HCT116 (cell line): Measurements from ENCODE around the gene SLC13A3. TPM values are rescaled to one million over a fixed set of nuclear protein-coding genes. Genes with fewer than 3 reads are reported as not detected.

Experiments
- ATAC-seq: fragments of 200-7000 bp; cut with Tn5 transposase; 2 replicates; pipeline ENCODE4 v1.9.1; 2020; ENCODE audit warnings: mild to moderate bottlenecking, moderate library complexity
- BruUV-seq: library from RNA; stranded (reverse); fragments of 400-500 nt; replicated peaks from 2 replicates; lab custom pipeline; 2021; lab: Mats Ljungman, UMichigan
- CTCF ChIA-PET: fragments of 300-600 bp; sonication (Branson Sonifier 250); formaldehyde crosslinking; loops from one replicate; lab custom pipeline; 2021; ENCODE audit warnings: antibody characterized with exemption; lab: Charles Lee
- POLR2A ChIA-PET: fragments of 300-600, 350-600 bp; sonication (Branson Sonifier 250); formaldehyde crosslinking; loops from one replicate; lab custom pipeline; 2021; ENCODE audit warnings: antibody characterized with exemption; lab: Charles Lee
- RAD21 ChIA-PET, 2 experiments: fragments of 300-600 bp; sonication (Branson Sonifier 250); formaldehyde crosslinking; loops; one replicate each; lab custom pipeline; 2023; ENCODE audit warnings: low total read pairs in 2 of 2; ENCODE audit not compliant: uncharacterized antibody in 2 of 2, unreplicated experiment in 2 of 2, low non-redundant PET in 1 of 2; lab: Charles Lee
- DNase-seq: peaks from one replicate; pipeline ENCODE4 v3.0.0-alpha.2; 2010; ENCODE audit warnings: low read depth, low spot score
- H2AFZ ChIP-seq: fragments of 200-600 bp; shearing (Covaris generic), sonication (generic); 2 replicates; pipeline ENCODE4 v1.6.1; 2017; ENCODE audit warnings: low read depth, mixed run types, mixed read lengths, antibody characterized with exemption, low read length; ENCODE audit not compliant: poor library complexity, severe bottlenecking
- H3K27ac ChIP-seq: 2 replicates; pipeline ENCODE4 v1.5.1; 2012; ENCODE audit warnings: low read depth, low read length
- H3K27me3 ChIP-seq: fragments of 200-600 bp; sonication (generic); 2 replicates; pipeline ENCODE4 v1.6.1; 2016; ENCODE audit warnings: mixed run types, low read length, mixed read lengths; ENCODE audit not compliant: insufficient read depth
- H3K36me3 ChIP-seq, 2 experiments: fragments of 200-500 bp in 1 of 2; fragments of 200-600 bp in 1 of 2; sonication (Bioruptor generic) in 1 of 2; sonication (generic) in 1 of 2; 2 replicates each; pipeline versions ENCODE4 v1.5.1 to v1.6.1; 2014 to 2016; ENCODE audit warnings: low read length in 2 of 2, inconsistent platforms in 1 of 2, mixed read lengths in 1 of 2, mixed run types in 1 of 2; ENCODE audit not compliant: insufficient read depth in 2 of 2, control insufficient read depth in 1 of 2
- H3K4me1 ChIP-seq, 2 experiments: fragments of 200-600 bp in 1 of 2; sonication (generic) in 1 of 2; 2 replicates each; pipeline versions ENCODE4 v1.5.1 to v1.6.1; 2012 to 2017; ENCODE audit warnings: low read length in 2 of 2, inconsistent platforms in 1 of 2, mild to moderate bottlenecking in 1 of 2, mixed read lengths in 1 of 2, mixed run types in 1 of 2, moderate library complexity in 1 of 2; ENCODE audit not compliant: insufficient read depth in 2 of 2, control insufficient read depth in 1 of 2
- H3K4me2 ChIP-seq: fragments of 200-600 bp; sonication (generic); 2 replicates; pipeline ENCODE4 v1.6.1; 2017; ENCODE audit warnings: mixed run types, low read length, mixed read lengths
- H3K4me3 ChIP-seq, 2 experiments: fragments of 200-600 bp in 1 of 2; sonication (generic) in 1 of 2; replicated peaks in 1 of 2; 2 replicates each; pipeline ENCODE4 v1.5.1; 2011 to 2016; ENCODE audit warnings: low read length in 2 of 2, control low read depth in 1 of 2, low read depth in 1 of 2, mild to moderate bottlenecking in 1 of 2, mixed read lengths in 1 of 2, mixed run types in 1 of 2
- H3K79me2 ChIP-seq: fragments of 200-600 bp; sonication (generic); 2 replicates; pipeline ENCODE4 v1.6.1; 2017; ENCODE audit warnings: mild to moderate bottlenecking, mixed run types, low read length, moderate library complexity, mixed read lengths; ENCODE audit not compliant: insufficient read depth
- H3K9ac ChIP-seq: fragments of 200-600 bp; sonication (generic); 2 replicates; pipeline ENCODE4 v1.6.1; 2016; ENCODE audit warnings: low read length, mixed read lengths
- H3K9me2 ChIP-seq: fragments of 200-600 bp; sonication (generic), shearing (Covaris generic); 2 replicates; pipeline ENCODE4 v1.6.1; 2017; ENCODE audit warnings: mixed run types, mild to moderate bottlenecking, moderate library complexity; ENCODE audit not compliant: insufficient read depth
- H3K9me3 ChIP-seq, 2 experiments: fragments of 200-500 bp in 1 of 2; fragments of 200-600 bp in 1 of 2; sonication (Bioruptor generic) in 1 of 2; sonication (generic) in 1 of 2; 2 replicates each; pipeline ENCODE4 v1.6.1; 2014 to 2017; ENCODE audit warnings: low read length in 2 of 2, mixed read lengths in 2 of 2, inconsistent platforms in 1 of 2, low read depth in 1 of 2, mild to moderate bottlenecking in 1 of 2, mixed run types in 1 of 2, moderate library complexity in 1 of 2; ENCODE audit not compliant: control insufficient read depth in 1 of 2, insufficient read depth in 1 of 2
- H4K20me1 ChIP-seq: fragments of 200-600 bp; sonication (generic), shearing (Covaris generic); 2 replicates; pipeline ENCODE4 v1.6.1; 2017; ENCODE audit warnings: mixed run types, mild to moderate bottlenecking, moderate library complexity; ENCODE audit not compliant: insufficient read depth
- CBX3 ChIP-seq: IDR thresholded peaks from 2 replicates; pipeline ENCODE4 v1.6.1; 2012; ENCODE audit warnings: low read depth
- EGR1 ChIP-seq: IDR thresholded peaks from 2 replicates; pipeline ENCODE4 v1.6.1; 2012; ENCODE audit warnings: low read depth
- EZH2 ChIP-seq: fragments of 200-600 bp; sonication (generic); IDR thresholded peaks from 2 replicates; pipeline ENCODE4 v1.6.1; 2017; ENCODE audit warnings: antibody characterized with exemption, mixed run types
- EZH2phosphoT487 ChIP-seq: fragments of 200-600 bp; IDR thresholded peaks from 2 replicates; pipeline ENCODE4 v1.6.1; 2018; ENCODE audit warnings: antibody characterized with exemption, borderline replicate concordance
- FOSL1 ChIP-seq: IDR thresholded peaks from 2 replicates; pipeline ENCODE4 v1.6.1; 2012; ENCODE audit warnings: low read depth
- JUND ChIP-seq: IDR thresholded peaks from 2 replicates; pipeline ENCODE4 v1.6.1; 2012
- POLR2A ChIP-seq: IDR thresholded peaks from 2 replicates; pipeline ENCODE4 v1.7.0; 2011; ENCODE audit warnings: borderline replicate concordance; ENCODE audit not compliant: insufficient read depth, insufficient read length; ENCODE audit errors: extremely low read depth
- POLR2AphosphoS5 ChIP-seq: IDR thresholded peaks from 2 replicates; pipeline ENCODE4 v1.6.1; 2011; ENCODE audit warnings: mild to moderate bottlenecking, low read depth, low read length, moderate library complexity
- RAD21 ChIP-seq: IDR thresholded peaks from 2 replicates; pipeline ENCODE4 v1.6.1; 2012; ENCODE audit warnings: low read depth, mild to moderate bottlenecking
- SIN3A ChIP-seq: IDR thresholded peaks from 2 replicates; pipeline ENCODE4 v1.6.1; 2012; ENCODE audit warnings: low read depth
- SP1 ChIP-seq: IDR thresholded peaks from 2 replicates; pipeline ENCODE4 v1.6.1; 2012; ENCODE audit warnings: low read depth
- SRF ChIP-seq: IDR thresholded peaks from 2 replicates; pipeline ENCODE4 v1.6.1; 2012; ENCODE audit warnings: low read depth
- ZFX ChIP-seq: fragments of 450-650 bp; IDR thresholded peaks from 2 replicates; pipeline ENCODE4 v1.6.1; 2017
- intact Hi-C: fragments of 100-400 bp; cut with micrococcal nuclease; formaldehyde crosslinking; loops from 2 replicates; pipeline ENCODE4 v1.10.0; 2022
- total RNA-seq: library from RNA; stranded (reverse); gene quantifications from one replicate; pipeline ENCODE4 v1.2.1, GENCODE V29; 2021; ENCODE audit not compliant: unreplicated experiment
- TF ChIP-seq, protein P1 (sequence below), 3 experiments: fragments of 200-600 bp in 1 of 3; sonication (generic) in 1 of 3; IDR thresholded peaks in 2 of 3; conservative IDR thresholded peaks in 1 of 3; 2 replicates each; pipeline ENCODE4 v1.5.1; 2012 to 2017; ENCODE audit warnings: low read depth in 2 of 3, low read length in 2 of 3, antibody characterized with exemption in 1 of 3, borderline replicate concordance in 1 of 3, control low read depth in 1 of 3, mild to moderate bottlenecking in 1 of 3, mixed read lengths in 1 of 3, mixed run types in 1 of 3, moderate library complexity in 1 of 3; ENCODE audit not compliant: insufficient read depth in 1 of 3
- TF ChIP-seq, protein P2 (sequence below): IDR thresholded peaks from 2 replicates; pipeline ENCODE4 v1.6.1; 2012
- TF ChIP-seq, protein P3 (sequence below): IDR thresholded peaks from 2 replicates; pipeline ENCODE4 v1.6.1; 2011; ENCODE audit warnings: mild to moderate bottlenecking, low read length, moderate library complexity; ENCODE audit not compliant: insufficient replicate concordance; ENCODE audit errors: extremely low read depth
- TF ChIP-seq, protein P4 (sequence below): IDR thresholded peaks from 2 replicates; pipeline ENCODE4 v1.6.1; 2012; ENCODE audit warnings: low read depth

SLC13A3 gene
- total RNA-seq, 1 experiment from 2014 or later: not detected

DNA sequence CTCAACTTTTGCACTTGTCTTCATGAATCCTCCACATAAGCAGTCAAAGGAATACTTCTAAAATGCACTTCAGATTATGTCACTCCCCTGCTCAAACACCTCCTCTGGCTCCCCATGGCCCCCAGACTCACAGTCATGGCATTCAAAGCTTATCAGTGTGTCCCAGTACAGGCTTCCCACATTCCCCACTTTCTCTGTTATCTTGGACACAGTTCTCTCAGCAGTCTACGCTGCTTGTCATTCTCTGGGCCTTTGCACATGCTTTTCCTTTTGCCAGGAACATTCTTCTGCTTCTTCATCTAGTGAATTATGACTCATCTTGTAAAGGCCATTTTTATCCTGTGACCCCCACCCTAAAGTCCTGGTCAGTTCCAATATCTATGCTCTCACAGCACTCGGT is 31.8 kb downstream of the SLC13A3 start:
- no peaks in the 10 kb centered on the region for H3K79me2 ChIP-seq
- BruUV-seq: no TSS peak
- no peaks in the 10 kb centered on the region for H3K9me2 ChIP-seq
- H2AFZ ChIP-seq: no peak overlapping the region
- no peak overlapping the region for H3K9ac ChIP-seq
- DNase-seq: no peak
- intact Hi-C loops: no loop called here
- no peaks in the 10 kb centered on the region for H3K4me1 ChIP-seq
- ATAC-seq: no peak
- no peak overlapping the region for H3K4me3 ChIP-seq
- ChIA-PET POLR2A (no interaction called here), CTCF (no interaction called here), RAD21 (no interaction called here)
- peaks cover 2 to 12% of the 10 kb centered on the region in 2 experiments; a peak in 1 of 4 replicates for H3K9me3 ChIP-seq
- H3K27ac ChIP-seq: no peak overlapping the region
- H3K36me3 ChIP-seq: no peaks in the 10 kb centered on the region
- H4K20me1 ChIP-seq: no peaks in the 10 kb centered on the region
- TF ChIP-seq EZH2phosphoT487 (no peak), EGR1 (no peak), POLR2A (no peak), EZH2 (no peak), RAD21 (no peak), SP1 (no peak), FOSL1 (no peak), CBX3 (no peak), SIN3A (no peak), SRF (no peak), ZFX (no peak), JUND (no peak), POLR2AphosphoS5 (no peak)
- TF ChIP-seq, protein P1, sequence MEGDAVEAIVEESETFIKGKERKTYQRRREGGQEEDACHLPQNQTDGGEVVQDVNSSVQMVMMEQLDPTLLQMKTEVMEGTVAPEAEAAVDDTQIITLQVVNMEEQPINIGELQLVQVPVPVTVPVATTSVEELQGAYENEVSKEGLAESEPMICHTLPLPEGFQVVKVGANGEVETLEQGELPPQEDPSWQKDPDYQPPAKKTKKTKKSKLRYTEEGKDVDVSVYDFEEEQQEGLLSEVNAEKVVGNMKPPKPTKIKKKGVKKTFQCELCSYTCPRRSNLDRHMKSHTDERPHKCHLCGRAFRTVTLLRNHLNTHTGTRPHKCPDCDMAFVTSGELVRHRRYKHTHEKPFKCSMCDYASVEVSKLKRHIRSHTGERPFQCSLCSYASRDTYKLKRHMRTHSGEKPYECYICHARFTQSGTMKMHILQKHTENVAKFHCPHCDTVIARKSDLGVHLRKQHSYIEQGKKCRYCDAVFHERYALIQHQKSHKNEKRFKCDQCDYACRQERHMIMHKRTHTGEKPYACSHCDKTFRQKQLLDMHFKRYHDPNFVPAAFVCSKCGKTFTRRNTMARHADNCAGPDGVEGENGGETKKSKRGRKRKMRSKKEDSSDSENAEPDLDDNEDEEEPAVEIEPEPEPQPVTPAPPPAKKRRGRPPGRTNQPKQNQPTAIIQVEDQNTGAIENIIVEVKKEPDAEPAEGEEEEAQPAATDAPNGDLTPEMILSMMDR (IDR thresholded peaks at IDR 0.05 in 2 of 3, conservative IDR thresholded peaks at IDR 0.05 in 1 of 3; ENCODE audit: borderline replicate concordance in 1 of 3, insufficient read depth in 1 of 3, low read depth in 2 of 3, low read length in 2 of 3): no peak
- TF ChIP-seq, protein P2, sequence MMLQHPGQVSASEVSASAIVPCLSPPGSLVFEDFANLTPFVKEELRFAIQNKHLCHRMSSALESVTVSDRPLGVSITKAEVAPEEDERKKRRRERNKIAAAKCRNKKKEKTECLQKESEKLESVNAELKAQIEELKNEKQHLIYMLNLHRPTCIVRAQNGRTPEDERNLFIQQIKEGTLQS: no peak
- TF ChIP-seq, protein P3, sequence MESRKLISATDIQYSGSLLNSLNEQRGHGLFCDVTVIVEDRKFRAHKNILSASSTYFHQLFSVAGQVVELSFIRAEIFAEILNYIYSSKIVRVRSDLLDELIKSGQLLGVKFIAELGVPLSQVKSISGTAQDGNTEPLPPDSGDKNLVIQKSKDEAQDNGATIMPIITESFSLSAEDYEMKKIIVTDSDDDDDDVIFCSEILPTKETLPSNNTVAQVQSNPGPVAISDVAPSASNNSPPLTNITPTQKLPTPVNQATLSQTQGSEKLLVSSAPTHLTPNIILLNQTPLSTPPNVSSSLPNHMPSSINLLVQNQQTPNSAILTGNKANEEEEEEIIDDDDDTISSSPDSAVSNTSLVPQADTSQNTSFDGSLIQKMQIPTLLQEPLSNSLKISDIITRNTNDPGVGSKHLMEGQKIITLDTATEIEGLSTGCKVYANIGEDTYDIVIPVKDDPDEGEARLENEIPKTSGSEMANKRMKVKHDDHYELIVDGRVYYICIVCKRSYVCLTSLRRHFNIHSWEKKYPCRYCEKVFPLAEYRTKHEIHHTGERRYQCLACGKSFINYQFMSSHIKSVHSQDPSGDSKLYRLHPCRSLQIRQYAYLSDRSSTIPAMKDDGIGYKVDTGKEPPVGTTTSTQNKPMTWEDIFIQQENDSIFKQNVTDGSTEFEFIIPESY: no peak
- TF ChIP-seq, protein P4, sequence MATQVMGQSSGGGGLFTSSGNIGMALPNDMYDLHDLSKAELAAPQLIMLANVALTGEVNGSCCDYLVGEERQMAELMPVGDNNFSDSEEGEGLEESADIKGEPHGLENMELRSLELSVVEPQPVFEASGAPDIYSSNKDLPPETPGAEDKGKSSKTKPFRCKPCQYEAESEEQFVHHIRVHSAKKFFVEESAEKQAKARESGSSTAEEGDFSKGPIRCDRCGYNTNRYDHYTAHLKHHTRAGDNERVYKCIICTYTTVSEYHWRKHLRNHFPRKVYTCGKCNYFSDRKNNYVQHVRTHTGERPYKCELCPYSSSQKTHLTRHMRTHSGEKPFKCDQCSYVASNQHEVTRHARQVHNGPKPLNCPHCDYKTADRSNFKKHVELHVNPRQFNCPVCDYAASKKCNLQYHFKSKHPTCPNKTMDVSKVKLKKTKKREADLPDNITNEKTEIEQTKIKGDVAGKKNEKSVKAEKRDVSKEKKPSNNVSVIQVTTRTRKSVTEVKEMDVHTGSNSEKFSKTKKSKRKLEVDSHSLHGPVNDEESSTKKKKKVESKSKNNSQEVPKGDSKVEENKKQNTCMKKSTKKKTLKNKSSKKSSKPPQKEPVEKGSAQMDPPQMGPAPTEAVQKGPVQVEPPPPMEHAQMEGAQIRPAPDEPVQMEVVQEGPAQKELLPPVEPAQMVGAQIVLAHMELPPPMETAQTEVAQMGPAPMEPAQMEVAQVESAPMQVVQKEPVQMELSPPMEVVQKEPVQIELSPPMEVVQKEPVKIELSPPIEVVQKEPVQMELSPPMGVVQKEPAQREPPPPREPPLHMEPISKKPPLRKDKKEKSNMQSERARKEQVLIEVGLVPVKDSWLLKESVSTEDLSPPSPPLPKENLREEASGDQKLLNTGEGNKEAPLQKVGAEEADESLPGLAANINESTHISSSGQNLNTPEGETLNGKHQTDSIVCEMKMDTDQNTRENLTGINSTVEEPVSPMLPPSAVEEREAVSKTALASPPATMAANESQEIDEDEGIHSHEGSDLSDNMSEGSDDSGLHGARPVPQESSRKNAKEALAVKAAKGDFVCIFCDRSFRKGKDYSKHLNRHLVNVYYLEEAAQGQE: no peak
- H3K4me2 ChIP-seq: no peak overlapping the region
- H3K27me3 ChIP-seq: peaks cover 13% of the 10 kb centered on the region; the same call in 1 of the 2 replicates
